DND-41 (cell line): ENCODE measurements around the gene RWDD1.

Experiments used
- EZH2 ChIP-seq: IDR thresholded peaks from 3 replicates; pipeline ENCODE4 v1.6.1; 2012; ENCODE audit warnings: borderline replicate concordance, low read depth, mild to moderate bottlenecking, moderate library complexity, low read length, inconsistent platforms; ENCODE audit not compliant: severe bottlenecking
- TF ChIP-seq, protein P1 (sequence below): IDR thresholded peaks from 2 replicates; pipeline ENCODE4 v1.5.1; 2012; ENCODE audit warnings: borderline replicate concordance, low read length, moderate library complexity, mild to moderate bottlenecking; ENCODE audit not compliant: poor library complexity, severe bottlenecking; ENCODE audit errors: extremely low read depth

DNA sequence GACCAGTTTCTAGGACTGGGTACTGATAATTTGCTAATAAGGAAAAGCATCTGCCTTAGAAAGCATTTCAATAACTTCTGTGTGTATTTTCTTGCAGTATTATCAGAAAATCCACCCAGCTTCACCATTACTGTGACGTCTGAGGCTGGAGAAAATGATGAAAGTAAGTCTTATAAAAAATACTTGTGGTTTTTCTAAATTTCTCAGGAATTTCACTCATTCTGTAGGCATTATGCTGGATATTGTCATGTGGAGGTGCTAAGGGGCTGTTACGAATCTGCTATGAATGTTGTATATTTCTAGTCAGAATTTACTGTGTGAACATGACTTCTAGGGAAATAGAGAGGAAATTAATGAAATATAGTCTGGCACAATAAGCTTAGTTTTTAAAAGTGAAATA, 8.9 kb downstream of the RWDD1 start:
- TF ChIP-seq, protein P1, sequence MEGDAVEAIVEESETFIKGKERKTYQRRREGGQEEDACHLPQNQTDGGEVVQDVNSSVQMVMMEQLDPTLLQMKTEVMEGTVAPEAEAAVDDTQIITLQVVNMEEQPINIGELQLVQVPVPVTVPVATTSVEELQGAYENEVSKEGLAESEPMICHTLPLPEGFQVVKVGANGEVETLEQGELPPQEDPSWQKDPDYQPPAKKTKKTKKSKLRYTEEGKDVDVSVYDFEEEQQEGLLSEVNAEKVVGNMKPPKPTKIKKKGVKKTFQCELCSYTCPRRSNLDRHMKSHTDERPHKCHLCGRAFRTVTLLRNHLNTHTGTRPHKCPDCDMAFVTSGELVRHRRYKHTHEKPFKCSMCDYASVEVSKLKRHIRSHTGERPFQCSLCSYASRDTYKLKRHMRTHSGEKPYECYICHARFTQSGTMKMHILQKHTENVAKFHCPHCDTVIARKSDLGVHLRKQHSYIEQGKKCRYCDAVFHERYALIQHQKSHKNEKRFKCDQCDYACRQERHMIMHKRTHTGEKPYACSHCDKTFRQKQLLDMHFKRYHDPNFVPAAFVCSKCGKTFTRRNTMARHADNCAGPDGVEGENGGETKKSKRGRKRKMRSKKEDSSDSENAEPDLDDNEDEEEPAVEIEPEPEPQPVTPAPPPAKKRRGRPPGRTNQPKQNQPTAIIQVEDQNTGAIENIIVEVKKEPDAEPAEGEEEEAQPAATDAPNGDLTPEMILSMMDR, result no peak
- TF ChIP-seq EZH2, result no peak
